Cardiac muscle cell (in vitro differentiated cells and primary cell): ENCODE data around the gene GDNF. TPM values are rescaled to one million over a fixed set of nuclear protein-coding genes. Genes with fewer than 3 reads are reported as not detected.
A peak's percentile ranks its signal among the peaks of the same experiment; 100 is the strongest.
"Not testable (repeated sequence)": the region's sequence is repeated elsewhere in the genome, so short reads cannot be mapped to it uniquely, and the experiment has no call there.

Source experiments
- DNase-seq, 2 donors: peaks; one replicate each; pipeline versions ENCODE4 v3.0.0 to v3.0.0-alpha.2; 2010 to 2017; ENCODE audit warnings: low read depth in 1 of 2, low spot score in 1 of 2
- H3K27ac ChIP-seq: fragments of 200-600 bp; sonication (generic); 2 replicates; pipeline ENCODE4 v1.5.1; 2016
- H3K27me3 ChIP-seq: fragments of 200-600 bp; sonication (generic); 2 replicates; pipeline ENCODE4 v1.6.0; 2016; ENCODE audit warnings: control low read depth
- H3K36me3 ChIP-seq: fragments of 200-600 bp; sonication (generic); 2 replicates; pipeline ENCODE4 v1.5.1; 2016; ENCODE audit warnings: control low read depth
- H3K4me1 ChIP-seq: fragments of 200-600 bp; sonication (generic); 2 replicates; pipeline ENCODE4 v1.8.1; 2017; ENCODE audit warnings: low read depth, mild to moderate bottlenecking, mixed run types
- H3K4me3 ChIP-seq: fragments of 200-600 bp; sonication (generic); 2 replicates; pipeline ENCODE4 v1.5.1; 2016; ENCODE audit warnings: mild to moderate bottlenecking
- H3K9me3 ChIP-seq: fragments of 200-600 bp; sonication (generic); 2 replicates; pipeline ENCODE4 v1.5.1; 2017; ENCODE audit warnings: low read depth, mild to moderate bottlenecking, control low read depth
- polyA plus RNA-seq: library from polyadenylated mRNA; unstranded; fragments of >200 nt; fragmentation: Nextera tagmentation; extraction: Ambion mirVana; gene quantifications from 2 replicates; pipeline ENCODE4 v1.2.1, GENCODE V29; 2016
- total RNA-seq: library from RNA; depleted of rRNA; stranded (reverse); fragments of >200 nt; gene quantifications from 2 replicates; pipeline ENCODE4 v1.2.3, GENCODE V29; 2016
- TF ChIP-seq, protein P1 (sequence below): IDR thresholded peaks from 2 replicates; pipeline ENCODE4 v1.5.1; 2012; ENCODE audit warnings: low read depth, mild to moderate bottlenecking, low read length

The GDNF gene
- total and polyA plus RNA-seq, 2 experiments from 2014 or later: not detected

DNA sequence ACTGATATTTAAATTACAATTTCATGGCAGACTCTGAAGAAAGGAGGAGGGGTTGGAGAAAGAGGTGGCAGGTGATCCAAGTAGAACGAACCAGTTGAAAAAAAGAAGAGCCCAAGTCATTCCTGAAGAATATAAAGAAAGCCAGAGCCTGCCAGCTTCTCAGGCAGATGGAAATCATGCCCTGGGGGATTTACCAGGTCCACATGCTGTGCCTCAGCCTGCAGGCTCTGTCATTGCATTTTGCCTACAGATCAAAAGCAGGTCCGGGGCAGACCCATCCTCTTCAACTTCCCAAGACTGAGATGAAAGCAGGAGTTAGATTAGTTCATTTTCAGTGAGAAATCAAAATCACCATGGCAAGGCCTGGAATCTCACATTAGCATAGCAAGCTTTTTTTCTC is 48.5 kb downstream of the GDNF start:
- Histone ChIP-seq H3K36me3 (no peaks in the 10 kb centered on the region), H3K27me3 (no peaks in the 10 kb centered on the region), H3K27ac (no peak overlapping the region), H3K4me1 (no peaks in the 10 kb centered on the region), H3K4me3 (no peak overlapping the region), H3K9me3 (no peaks in the 10 kb centered on the region)
- no peak for DNase-seq
- TF ChIP-seq, protein P1, sequence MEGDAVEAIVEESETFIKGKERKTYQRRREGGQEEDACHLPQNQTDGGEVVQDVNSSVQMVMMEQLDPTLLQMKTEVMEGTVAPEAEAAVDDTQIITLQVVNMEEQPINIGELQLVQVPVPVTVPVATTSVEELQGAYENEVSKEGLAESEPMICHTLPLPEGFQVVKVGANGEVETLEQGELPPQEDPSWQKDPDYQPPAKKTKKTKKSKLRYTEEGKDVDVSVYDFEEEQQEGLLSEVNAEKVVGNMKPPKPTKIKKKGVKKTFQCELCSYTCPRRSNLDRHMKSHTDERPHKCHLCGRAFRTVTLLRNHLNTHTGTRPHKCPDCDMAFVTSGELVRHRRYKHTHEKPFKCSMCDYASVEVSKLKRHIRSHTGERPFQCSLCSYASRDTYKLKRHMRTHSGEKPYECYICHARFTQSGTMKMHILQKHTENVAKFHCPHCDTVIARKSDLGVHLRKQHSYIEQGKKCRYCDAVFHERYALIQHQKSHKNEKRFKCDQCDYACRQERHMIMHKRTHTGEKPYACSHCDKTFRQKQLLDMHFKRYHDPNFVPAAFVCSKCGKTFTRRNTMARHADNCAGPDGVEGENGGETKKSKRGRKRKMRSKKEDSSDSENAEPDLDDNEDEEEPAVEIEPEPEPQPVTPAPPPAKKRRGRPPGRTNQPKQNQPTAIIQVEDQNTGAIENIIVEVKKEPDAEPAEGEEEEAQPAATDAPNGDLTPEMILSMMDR: no peak

DNA sequence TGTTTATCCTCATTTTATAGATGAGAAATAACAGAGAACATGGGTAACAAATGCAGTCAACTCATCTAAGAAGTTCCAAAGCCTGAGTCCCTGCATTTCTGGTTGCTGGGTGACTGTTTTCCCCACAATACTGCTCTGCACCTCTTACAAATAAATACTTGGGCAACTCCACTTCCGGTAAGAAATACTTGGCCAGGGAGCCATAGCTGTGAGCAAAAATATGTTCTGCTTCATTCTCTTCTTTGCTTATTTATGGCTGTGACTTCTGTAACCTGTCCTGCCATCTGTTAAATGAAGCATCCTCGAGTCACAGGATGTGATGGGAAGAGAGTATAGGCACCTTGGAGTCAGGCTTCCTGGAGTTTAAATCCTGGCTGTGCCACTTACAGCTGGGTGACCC is 49.9 kb downstream of the GDNF start:
- no peaks in the 10 kb centered on the region for H3K27me3 ChIP-seq
- DNase-seq: peak in 1 of 2 donors; percentile 27
- H3K4me3 ChIP-seq: no peak overlapping the region
- H3K27ac ChIP-seq: no peak overlapping the region
- no peaks in the 10 kb centered on the region for H3K4me1 ChIP-seq
- no peaks in the 10 kb centered on the region for H3K9me3 ChIP-seq
- TF ChIP-seq, protein P1: no peak
- no peaks in the 10 kb centered on the region for H3K36me3 ChIP-seq

DNA sequence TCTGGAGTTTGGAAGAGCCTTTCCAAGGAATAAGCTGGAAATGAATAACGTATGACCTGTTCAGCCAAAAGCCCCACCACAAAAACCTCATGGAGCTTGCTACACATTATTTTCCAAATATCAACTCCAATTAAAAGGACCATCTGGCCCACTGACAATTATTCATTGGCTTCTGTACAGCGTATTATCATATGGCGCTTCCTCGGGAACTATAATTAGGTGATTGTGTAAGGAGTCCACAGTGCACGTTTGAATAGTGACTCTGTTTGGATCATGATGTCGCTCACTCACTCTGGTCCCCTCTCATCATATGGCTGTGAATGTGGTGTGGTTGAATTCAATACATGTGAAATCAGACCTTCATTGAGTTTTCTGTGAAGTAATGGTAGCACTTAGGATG is 52.1 kb downstream of the GDNF start:
- H3K4me1 ChIP-seq: no peaks in the 10 kb centered on the region
- H3K4me3 ChIP-seq: no peak overlapping the region
- no peak overlapping the region for H3K27ac ChIP-seq
- H3K9me3 ChIP-seq: no peaks in the 10 kb centered on the region
- DNase-seq: peak in 1 of 2 donors; percentile 24
- H3K36me3 ChIP-seq: no peaks in the 10 kb centered on the region
- TF ChIP-seq, protein P1: no peak
- no peaks in the 10 kb centered on the region for H3K27me3 ChIP-seq

DNA sequence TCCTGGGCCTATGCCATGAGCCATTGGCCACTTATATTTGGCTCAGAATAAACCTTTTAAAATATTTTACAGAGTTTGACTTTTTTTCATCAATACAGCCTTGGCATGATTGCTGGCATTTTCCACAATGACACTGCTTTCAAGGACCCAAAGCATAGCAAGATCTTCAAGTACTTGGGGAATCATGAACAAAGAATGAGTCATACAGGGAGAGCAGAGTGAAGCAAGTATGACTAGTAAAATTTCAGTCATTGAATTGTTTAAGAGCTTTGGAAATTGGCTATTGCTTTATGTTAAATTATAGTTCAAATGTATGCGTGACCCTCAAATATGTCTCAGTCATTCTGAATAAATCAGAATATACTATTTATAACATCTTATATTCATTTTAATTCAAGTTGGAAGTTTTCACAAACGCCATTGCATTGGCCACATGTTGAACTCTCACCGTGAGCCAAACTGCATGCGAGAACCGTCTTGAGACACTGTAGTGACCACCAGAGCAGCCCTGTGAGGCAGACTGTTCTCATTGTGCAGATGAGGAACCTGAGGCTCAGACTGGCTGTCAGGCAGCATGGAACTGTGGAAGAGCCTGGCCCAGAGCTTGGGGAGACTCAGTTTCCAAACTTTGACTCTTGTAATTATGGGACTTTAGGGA is 52.9 kb downstream of the GDNF start:
- TF ChIP-seq, protein P1: no peak
- H3K9me3 ChIP-seq: no peaks in the 10 kb centered on the region
- no peaks in the 10 kb centered on the region for H3K27me3 ChIP-seq
- no peaks in the 10 kb centered on the region for H3K4me1 ChIP-seq
- H3K4me3 ChIP-seq: no peak overlapping the region
- no peaks in the 10 kb centered on the region for H3K36me3 ChIP-seq
- peak in 1 of 2 donors; percentile 57 for DNase-seq
- H3K27ac ChIP-seq: no peak overlapping the region

DNA sequence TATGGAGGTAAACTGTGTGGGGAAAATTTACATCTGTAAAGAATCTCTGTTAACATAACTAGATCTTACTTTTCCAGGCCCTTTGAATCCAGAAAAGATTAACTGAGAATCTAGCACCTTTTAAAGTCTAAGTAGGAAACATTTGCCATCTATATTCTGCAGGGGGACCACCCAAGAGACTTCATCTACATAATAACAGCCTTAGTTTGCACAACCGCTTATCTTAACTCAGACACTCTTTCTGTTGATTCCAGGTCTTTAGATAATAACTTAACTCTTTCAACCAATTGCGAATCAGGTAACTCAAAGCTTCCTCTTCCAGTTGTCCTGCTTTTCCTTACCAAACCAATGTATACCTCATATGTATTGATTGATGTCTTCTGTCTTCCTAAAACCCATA is 53.4 kb downstream of the GDNF start:
- H3K27me3 ChIP-seq: no peaks in the 10 kb centered on the region
- DNase-seq: no peak
- no peak overlapping the region for H3K4me3 ChIP-seq
- H3K4me1 ChIP-seq: no peaks in the 10 kb centered on the region
- H3K9me3 ChIP-seq: no peaks in the 10 kb centered on the region
- H3K27ac ChIP-seq: no peak overlapping the region
- TF ChIP-seq, protein P1: no peak
- H3K36me3 ChIP-seq: no peaks in the 10 kb centered on the region

DNA sequence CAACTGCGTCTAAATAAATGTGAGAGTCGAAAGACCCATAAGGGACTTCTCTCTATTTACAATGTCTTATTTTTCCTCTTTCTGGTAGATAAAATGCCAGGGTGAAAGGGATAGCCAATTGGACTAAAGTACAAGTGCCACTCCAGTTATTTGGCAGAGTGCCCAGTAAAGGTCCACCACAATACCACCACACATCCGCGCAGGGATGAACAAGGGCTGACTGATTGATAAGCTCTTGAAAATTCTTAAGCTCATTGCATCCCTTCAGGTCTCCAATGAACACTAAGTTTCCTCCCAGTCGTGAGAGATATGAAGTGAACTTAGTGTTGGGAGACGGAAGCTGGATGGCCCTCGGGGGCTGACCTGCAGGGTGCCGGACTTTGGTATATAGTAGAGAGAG is 58.4 kb downstream of the GDNF start:
- H3K4me1 ChIP-seq, DNase-seq, H3K9me3 ChIP-seq, H3K27ac ChIP-seq, H3K27me3 ChIP-seq, H3K4me3 ChIP-seq, H3K36me3 ChIP-seq: not testable (repeated sequence)
